ENCODE data around the gene KBTBD7.

DNA sequence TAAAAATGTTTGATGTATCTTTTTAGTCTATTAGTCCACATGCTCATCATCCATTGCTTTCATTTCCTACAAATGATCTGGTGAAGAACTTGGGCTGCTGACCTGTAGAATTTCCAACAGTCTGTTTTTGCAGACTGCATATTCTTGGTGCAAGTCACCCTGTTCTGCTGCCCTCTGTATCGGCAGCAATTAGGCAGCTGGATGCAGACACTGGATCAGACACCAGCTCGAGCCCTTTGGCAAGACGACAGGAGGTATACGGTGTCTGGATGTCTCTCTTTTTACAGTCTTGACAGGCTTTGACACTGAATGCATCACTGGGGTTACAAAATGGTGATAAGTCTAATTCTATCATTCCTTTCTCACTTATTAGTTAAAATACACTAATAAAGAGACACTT is 47.3 kb upstream of the KBTBD7 start:
- no peak for TF ChIP-seq CTCF (IDR thresholded peaks at IDR 0.05; ENCODE audit: extremely low read depth in 1 of 2, insufficient read depth in 1 of 2, low read depth in 1 of 2, low read length in 2 of 2)
- no peak for TF ChIP-seq EZH2 (IDR thresholded peaks at IDR 0.05; ENCODE audit: borderline replicate concordance, low read depth, low read length, severe bottlenecking)
- no peak for TF ChIP-seq POLR2A (IDR thresholded peaks at IDR 0.05; ENCODE audit: low read depth, low read length)
- no peak for TF ChIP-seq MAX (IDR thresholded peaks at IDR 0.05; ENCODE audit: insufficient read depth, insufficient read length)
- TF ChIP-seq POLR2AphosphoS5 (IDR thresholded peaks at IDR 0.05; ENCODE audit: insufficient read depth, low read depth, low read length), result no peak
- TF ChIP-seq GATA2 (IDR thresholded peaks at IDR 0.05; ENCODE audit: insufficient read depth, insufficient read length, low read depth, low read length), result no peak

Data from endothelial cell of umbilical vein (primary cell).